Esophagus muscularis mucosa (tissue), 4 donors: Measurements from ENCODE around the gene ASMTL.

Experiments used
- CTCF ChIP-seq, 3 experiments: fragments of 200-600 bp in 2 of 3; fragments of 450-650 bp in 1 of 3; sonication (generic) in 2 of 3; IDR thresholded peaks; one replicate each; pipeline ENCODE4 v1.5.1; 2017 to 2019; ENCODE audit warnings: antibody characterized with exemption in 3 of 3, mild to moderate bottlenecking in 2 of 3, moderate library complexity in 1 of 3
- EP300 ChIP-seq: sonication (generic); formaldehyde crosslinking; IDR thresholded peaks from one replicate; pipeline ENCODE4 v1.6.1; 2017; ENCODE audit warnings: antibody characterized with exemption
- POLR2A ChIP-seq: fragments of 450-650 bp; IDR thresholded peaks from one replicate; pipeline ENCODE4 v1.6.1; 2017; ENCODE audit warnings: antibody characterized with exemption, moderate library complexity, mild to moderate bottlenecking, low read depth
- POLR2AphosphoS5 ChIP-seq, 2 donors: sonication (generic); formaldehyde crosslinking; IDR thresholded peaks; one replicate each; pipeline ENCODE4 v1.6.1; 2017; ENCODE audit warnings: antibody characterized with exemption in 2 of 2

GRCh38 chrX:1393871-1394615 lies 58.7 kb downstream of the ASMTL start:
- TF ChIP-seq POLR2A (no peak), CTCF (IDR thresholded peaks at IDR 0.05) (no peak), EP300 (no peak), POLR2AphosphoS5 (IDR thresholded peaks at IDR 0.05) (no peak)
